CD4-positive, CD25-positive, alpha-beta regulatory T cell (primary cell): ENCODE data around the gene TNKS1BP1. TPM values are rescaled to one million over a fixed set of nuclear protein-coding genes. Genes with fewer than 3 reads are reported as not detected.
"Not testable (repeated sequence)": the region's sequence is repeated elsewhere in the genome, so short reads cannot be mapped to it uniquely, and the experiment has no call there.

Source experiments
- ATAC-seq, 2 donors: fragments of 150-1000 bp; cut with Tn5 transposase; one replicate each; pipeline ENCODE4 v1.10.0; 2021; ENCODE audit warnings: low read depth in 2 of 2, moderate number of reproducible peaks in 2 of 2, moderate library complexity in 1 of 2
- DNase-seq, 3 donors: peaks; one replicate each; pipeline versions ENCODE4 v3.0.0 to v3.0.0-alpha.2; 2012 to 2022; ENCODE audit warnings: mixed read lengths in 1 of 3
- H3K27ac ChIP-seq: one replicate; pipeline ENCODE4 v1.7.0; 2013; ENCODE audit warnings: mild to moderate bottlenecking, low read length; ENCODE audit not compliant: insufficient read depth, poor library complexity, severe bottlenecking
- H3K27me3 ChIP-seq: one replicate; pipeline ENCODE4 v1.7.0; 2013; ENCODE audit warnings: low read length; ENCODE audit not compliant: control insufficient read depth, insufficient read depth
- H3K36me3 ChIP-seq: one replicate; pipeline ENCODE4 v1.7.0; 2013; ENCODE audit warnings: mild to moderate bottlenecking, low read length, moderate library complexity; ENCODE audit not compliant: control insufficient read depth, insufficient read depth
- H3K4me1 ChIP-seq: 2 replicates; pipeline ENCODE4 v1.7.0; 2013; ENCODE audit warnings: mild to moderate bottlenecking, low read length; ENCODE audit not compliant: insufficient read depth, control insufficient read depth, poor library complexity, severe bottlenecking
- H3K4me3 ChIP-seq: one replicate; pipeline ENCODE4 v1.7.0; 2013; ENCODE audit warnings: low read depth, mild to moderate bottlenecking, low read length, moderate library complexity
- H3K9me3 ChIP-seq, 2 experiments: 1 replicate in 1 of 2; 2 replicates in 1 of 2; pipeline ENCODE4 v1.7.0; 2013; ENCODE audit warnings: low read length in 2 of 2, mild to moderate bottlenecking in 1 of 2, moderate library complexity in 1 of 2; ENCODE audit not compliant: control insufficient read depth in 2 of 2
- H3K27ac Mint-ChIP-seq, 3 donors: one replicate each; pipeline ENCODE4 v1.8.0; 2020 to 2022; ENCODE audit warnings: mild to moderate bottlenecking in 3 of 3, mixed read lengths in 3 of 3, moderate library complexity in 2 of 3
- H3K27me3 Mint-ChIP-seq: one replicate; pipeline ENCODE4 v1.8.0; 2022; ENCODE audit warnings: mild to moderate bottlenecking, mixed read lengths
- H3K36me3 Mint-ChIP-seq: one replicate; pipeline ENCODE4 v1.8.0; 2020; ENCODE audit warnings: mixed read lengths
- H3K4me1 Mint-ChIP-seq, 4 donors: one replicate each; pipeline ENCODE4 v1.8.0; 2020 to 2022; ENCODE audit warnings: mixed read lengths in 4 of 4, mild to moderate bottlenecking in 1 of 4
- H3K4me3 Mint-ChIP-seq, 4 donors: one replicate each; pipeline ENCODE4 v1.8.0; 2020 to 2022; ENCODE audit warnings: mild to moderate bottlenecking in 4 of 4, mixed read lengths in 4 of 4, moderate library complexity in 3 of 4
- H3K9me3 Mint-ChIP-seq, 7 donors: one replicate each; pipeline ENCODE4 v1.8.0; 2020 to 2022; ENCODE audit warnings: mixed read lengths in 7 of 7, mild to moderate bottlenecking in 3 of 7, moderate library complexity in 2 of 7
- polyA plus RNA-seq, 4 donors: library from polyadenylated mRNA; unstranded; fragments of 300-500 nt; fragmentation: Illumina TruSeq; gene quantifications; one replicate each; pipeline ENCODE4 v1.2.3, GENCODE V29; 2021
- total RNA-seq: library from RNA; stranded (reverse); gene quantifications from one replicate; pipeline ENCODE4 v1.2.3, GENCODE V29; 2022

TNKS1BP1 gene
- total and polyA plus RNA-seq, 5 donors from 2014 or later, result 1.5 to 16.3 (median 2.1) TPM

DNA sequence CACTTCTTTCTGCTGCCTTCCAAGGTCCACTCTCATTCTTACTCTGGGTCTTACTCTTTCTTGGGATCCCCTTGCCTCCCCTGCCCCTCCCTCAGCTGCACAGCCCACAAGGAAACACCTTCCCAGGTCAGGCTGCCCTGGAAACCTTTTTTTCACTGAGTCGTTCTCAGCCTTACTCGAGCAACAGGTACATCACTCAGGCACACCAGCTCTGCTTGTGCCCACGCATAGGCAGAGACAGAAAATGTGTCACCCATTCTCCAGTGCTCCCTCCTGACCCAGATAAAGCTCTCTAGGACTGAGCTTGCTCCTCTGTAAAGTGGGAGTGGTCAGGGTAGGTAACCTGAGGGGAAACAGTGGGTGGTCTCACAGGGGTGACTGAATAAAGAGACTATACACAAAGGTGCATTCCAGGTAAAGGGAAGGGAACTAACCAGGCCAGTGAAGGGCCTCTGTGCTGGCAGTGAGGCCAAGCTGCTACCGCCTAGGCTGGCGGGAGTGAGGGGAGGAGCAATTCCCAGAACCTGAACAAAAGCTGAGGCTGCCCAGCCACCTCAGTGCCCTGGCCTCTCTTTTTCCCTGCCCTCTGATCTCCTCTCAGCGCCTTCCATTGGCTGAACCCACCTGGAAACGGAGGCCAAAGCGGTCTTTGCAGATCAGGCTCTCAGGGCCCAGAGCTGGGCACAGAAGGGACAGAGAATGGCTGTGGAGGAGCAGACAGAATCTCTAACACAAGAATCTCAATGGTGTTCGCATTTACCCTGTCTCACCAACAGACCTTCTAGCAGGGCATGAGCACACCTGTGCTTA, 40.3 kb upstream of the TNKS1BP1 start:
- no peaks in the 10 kb centered on the region for H3K9me3 Mint-ChIP-seq
- H3K4me1 ChIP-seq, result no peaks in the 10 kb centered on the region
- no peaks in the 10 kb centered on the region for H3K4me1 Mint-ChIP-seq

DNA sequence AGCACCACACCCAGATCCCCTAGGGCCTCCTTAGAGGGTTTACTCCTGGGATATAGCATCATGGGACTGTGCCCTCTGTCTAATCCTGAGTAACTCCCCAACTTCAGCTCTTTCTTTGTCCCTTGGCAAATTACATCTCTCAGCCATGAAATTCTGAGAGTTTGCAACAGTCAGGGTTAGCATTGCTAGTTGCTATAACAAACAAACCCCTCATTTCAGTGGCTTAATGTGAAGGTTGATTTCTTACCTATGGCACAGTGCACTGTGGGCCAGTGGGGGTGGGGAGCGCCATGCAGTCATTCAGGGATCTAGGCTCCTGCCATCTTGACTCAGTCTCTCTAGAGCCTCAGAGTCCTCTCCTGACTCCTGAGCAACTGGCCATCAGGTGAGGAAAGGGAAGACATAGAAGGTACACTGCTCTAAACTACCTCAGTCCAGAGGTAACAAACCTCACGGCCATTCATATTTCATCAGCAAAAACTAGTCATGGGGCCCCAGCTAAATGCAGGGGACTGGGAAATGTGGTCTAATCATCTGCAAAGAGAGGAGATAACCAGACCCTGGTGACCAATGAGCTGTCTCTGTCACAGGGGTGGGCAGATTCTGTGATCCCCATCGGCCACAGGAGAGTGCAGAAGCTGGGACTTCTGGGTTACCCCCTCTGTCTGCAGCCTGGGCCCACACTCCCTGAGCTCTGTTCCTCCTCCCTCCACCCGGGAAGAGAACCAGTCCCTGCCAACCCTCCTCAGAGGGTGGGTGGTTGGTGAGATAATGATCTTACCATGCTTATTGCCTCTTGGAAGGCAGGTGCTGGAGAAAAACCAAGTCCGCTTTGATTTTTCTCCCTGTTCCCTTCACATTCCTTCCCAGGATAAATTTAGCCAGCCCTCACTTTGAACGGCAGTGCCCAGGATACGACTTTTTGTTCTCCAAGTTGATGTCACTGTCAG, 38.7 kb upstream of the TNKS1BP1 start:
- Mint-ChIP-seq H3K27ac (no peak overlapping the region), H3K27me3 (no peaks in the 10 kb centered on the region), H3K9me3 (no peaks in the 10 kb centered on the region), H3K4me3 (no peak overlapping the region), H3K4me1 (no peaks in the 10 kb centered on the region), H3K36me3 (no peaks in the 10 kb centered on the region)
- ATAC-seq (no peak), DNase-seq (no peak)
- no peaks in the 10 kb centered on the region for H3K27me3 ChIP-seq
- no peaks in the 10 kb centered on the region for H3K9me3 ChIP-seq
- H3K4me1 ChIP-seq, result no peaks in the 10 kb centered on the region
- no peak overlapping the region for H3K4me3 ChIP-seq
- H3K27ac ChIP-seq, result no peak overlapping the region
- H3K36me3 ChIP-seq, result no peaks in the 10 kb centered on the region

More for the DNA sequence above, 40.3 kb upstream of the TNKS1BP1 start:
- DNase-seq (no peak), ATAC-seq (no peak)
- Mint-ChIP-seq H3K27ac (no peak overlapping the region), H3K4me3 (peak overlapping the region in 1 of 4 donors; percentile 5), H3K27me3 (no peaks in the 10 kb centered on the region), H3K36me3 (no peaks in the 10 kb centered on the region)
- H3K36me3 ChIP-seq, result no peaks in the 10 kb centered on the region
- no peaks in the 10 kb centered on the region for H3K9me3 ChIP-seq
- no peaks in the 10 kb centered on the region for H3K27me3 ChIP-seq
- H3K4me3 ChIP-seq, result no peak overlapping the region
- no peak overlapping the region for H3K27ac ChIP-seq

GRCh38 chr11:57361926-57362325, 37.2 kb upstream of the TNKS1BP1 start:
- Histone ChIP-seq H3K9me3 (no peaks in the 10 kb centered on the region), H3K4me3 (no peak overlapping the region), H3K27me3 (peaks cover 2% of the 10 kb centered on the region), H3K4me1 (no peaks in the 10 kb centered on the region), H3K27ac (no peak overlapping the region), H3K36me3 (no peaks in the 10 kb centered on the region)
- H3K4me3 Mint-ChIP-seq, result no peak overlapping the region
- H3K27ac Mint-ChIP-seq, result no peak overlapping the region
- H3K36me3 Mint-ChIP-seq, result no peaks in the 10 kb centered on the region
- H3K27me3 Mint-ChIP-seq, result no peaks in the 10 kb centered on the region
- no peaks in the 10 kb centered on the region for H3K9me3 Mint-ChIP-seq
- no peak for ATAC-seq
- no peaks in the 10 kb centered on the region for H3K4me1 Mint-ChIP-seq
- DNase-seq, result no peak

- H3K27ac ChIP-seq, H3K27ac Mint-ChIP-seq, H3K36me3 Mint-ChIP-seq, H3K4me3 Mint-ChIP-seq, H3K4me1 ChIP-seq, H3K9me3 ChIP-seq, H3K9me3 Mint-ChIP-seq, H3K4me1 Mint-ChIP-seq, ATAC-seq, H3K36me3 ChIP-seq, H3K27me3 ChIP-seq, DNase-seq, H3K27me3 Mint-ChIP-seq, H3K4me3 ChIP-seq: not testable (repeated sequence)
Observed at GRCh38 chr11:57361420-57361819, 36.7 kb upstream of the TNKS1BP1 start.

DNA sequence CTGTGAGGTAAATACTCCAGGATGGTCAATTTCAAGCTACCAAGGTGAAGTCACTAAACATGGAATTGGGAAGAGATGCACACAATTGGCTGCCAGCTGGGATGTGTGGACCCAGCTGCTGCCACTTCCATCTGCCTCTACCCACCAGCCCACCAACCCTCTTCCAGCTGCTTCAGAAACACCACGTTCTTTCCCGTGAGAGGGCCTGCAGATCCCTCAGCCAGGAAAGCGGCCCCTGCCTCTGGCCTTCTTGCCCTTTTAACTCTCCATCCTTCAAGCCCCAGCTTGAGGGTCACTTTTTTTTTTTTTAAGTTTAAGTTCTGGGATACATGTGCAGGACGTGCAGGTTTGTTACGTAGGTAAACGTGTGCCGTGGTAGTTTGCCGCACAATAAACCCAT, 36.2 kb upstream of the TNKS1BP1 start:
- Mint-ChIP-seq H3K4me1 (no peaks in the 10 kb centered on the region), H3K27ac (no peak overlapping the region), H3K9me3 (no peaks in the 10 kb centered on the region), H3K4me3 (no peak overlapping the region), H3K27me3 (no peaks in the 10 kb centered on the region), H3K36me3 (no peaks in the 10 kb centered on the region)
- ATAC-seq, result no peak
- no peak for DNase-seq
- no peaks in the 10 kb centered on the region for H3K9me3 ChIP-seq
- no peaks in the 10 kb centered on the region for H3K4me1 ChIP-seq
- H3K27ac ChIP-seq, result no peak overlapping the region
- no peaks in the 10 kb centered on the region for H3K36me3 ChIP-seq
- peaks cover 2% of the 10 kb centered on the region for H3K27me3 ChIP-seq
- H3K4me3 ChIP-seq, result no peak overlapping the region

DNA sequence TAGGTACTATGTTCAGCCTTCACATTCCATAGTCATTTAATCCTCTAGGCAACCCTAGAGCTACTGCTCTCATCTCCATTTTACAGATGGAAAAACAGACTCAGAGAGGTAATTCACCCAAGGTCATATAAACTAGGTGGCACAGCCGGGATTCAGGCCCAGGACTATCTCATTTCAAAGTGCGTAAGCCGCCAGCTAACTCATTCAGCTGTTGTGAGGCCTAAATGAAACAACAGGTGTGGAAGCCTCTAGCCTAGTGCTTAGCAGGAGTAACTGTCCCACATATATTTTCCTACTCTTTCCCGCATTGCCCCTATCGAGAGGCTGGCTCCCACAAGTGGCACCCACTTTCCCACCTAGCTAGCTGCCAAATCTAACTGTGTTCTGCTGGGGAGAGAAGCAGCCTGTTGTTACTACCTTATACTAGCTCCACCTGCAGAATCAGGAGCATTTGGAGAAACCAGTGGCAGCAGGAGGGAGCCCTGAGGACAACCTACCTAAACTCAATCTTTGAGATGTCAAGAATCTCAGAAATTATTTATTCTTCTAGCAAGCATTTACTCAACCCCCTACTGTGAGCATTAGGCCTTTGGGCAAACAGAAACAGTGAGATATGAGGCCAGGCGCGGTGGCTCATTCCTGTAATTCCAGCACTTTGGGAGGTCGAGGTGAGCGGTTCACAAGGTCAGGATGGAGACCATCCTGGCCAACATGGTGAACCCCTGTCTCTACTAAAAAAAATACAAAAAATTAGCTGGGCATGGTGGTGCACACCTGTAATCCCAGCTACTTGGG, 35.3 kb upstream of the TNKS1BP1 start:
- H3K27ac ChIP-seq, result no peak overlapping the region
- H3K4me3 Mint-ChIP-seq, result no peak overlapping the region
- ATAC-seq (no peak), DNase-seq (no peak)
- no peak overlapping the region for H3K4me3 ChIP-seq
- no peaks in the 10 kb centered on the region for H3K9me3 Mint-ChIP-seq
- H3K36me3 ChIP-seq, result no peaks in the 10 kb centered on the region
- no peaks in the 10 kb centered on the region for H3K36me3 Mint-ChIP-seq
- no peaks in the 10 kb centered on the region for H3K27me3 Mint-ChIP-seq
- H3K27ac Mint-ChIP-seq, result no peak overlapping the region
- H3K9me3 ChIP-seq, result no peaks in the 10 kb centered on the region
- no peaks in the 10 kb centered on the region for H3K4me1 ChIP-seq
- H3K4me1 Mint-ChIP-seq, result no peaks in the 10 kb centered on the region
- H3K27me3 ChIP-seq, result peaks cover 2% of the 10 kb centered on the region

- ATAC-seq (no peak), DNase-seq (no peak)
- Histone ChIP-seq H3K36me3 (no peaks in the 10 kb centered on the region), H3K9me3 (no peaks in the 10 kb centered on the region), H3K4me1 (no peaks in the 10 kb centered on the region), H3K4me3 (no peak overlapping the region), H3K27me3 (peaks cover 2% of the 10 kb centered on the region), H3K27ac (no peak overlapping the region)
- Mint-ChIP-seq H3K4me1 (no peaks in the 10 kb centered on the region), H3K36me3 (no peaks in the 10 kb centered on the region), H3K27ac (no peak overlapping the region), H3K9me3 (no peaks in the 10 kb centered on the region), H3K4me3 (no peak overlapping the region), H3K27me3 (peaks cover 6% of the 10 kb centered on the region)
Observed at GRCh38 chr11:57359396-57359795, 34.6 kb upstream of the TNKS1BP1 start.
